Measurements from ENCODE around the gene CHRND.

Gene CHRND

GRCh38 chr2:232525791-232526371 lies at the start of gene CHRND:
Gene CHRND (plus strand): TSS chr2:232526160. CDS start chr2:232526216, 56 bp downstream.
- TF ChIP-seq, protein P1, sequence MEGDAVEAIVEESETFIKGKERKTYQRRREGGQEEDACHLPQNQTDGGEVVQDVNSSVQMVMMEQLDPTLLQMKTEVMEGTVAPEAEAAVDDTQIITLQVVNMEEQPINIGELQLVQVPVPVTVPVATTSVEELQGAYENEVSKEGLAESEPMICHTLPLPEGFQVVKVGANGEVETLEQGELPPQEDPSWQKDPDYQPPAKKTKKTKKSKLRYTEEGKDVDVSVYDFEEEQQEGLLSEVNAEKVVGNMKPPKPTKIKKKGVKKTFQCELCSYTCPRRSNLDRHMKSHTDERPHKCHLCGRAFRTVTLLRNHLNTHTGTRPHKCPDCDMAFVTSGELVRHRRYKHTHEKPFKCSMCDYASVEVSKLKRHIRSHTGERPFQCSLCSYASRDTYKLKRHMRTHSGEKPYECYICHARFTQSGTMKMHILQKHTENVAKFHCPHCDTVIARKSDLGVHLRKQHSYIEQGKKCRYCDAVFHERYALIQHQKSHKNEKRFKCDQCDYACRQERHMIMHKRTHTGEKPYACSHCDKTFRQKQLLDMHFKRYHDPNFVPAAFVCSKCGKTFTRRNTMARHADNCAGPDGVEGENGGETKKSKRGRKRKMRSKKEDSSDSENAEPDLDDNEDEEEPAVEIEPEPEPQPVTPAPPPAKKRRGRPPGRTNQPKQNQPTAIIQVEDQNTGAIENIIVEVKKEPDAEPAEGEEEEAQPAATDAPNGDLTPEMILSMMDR (IDR thresholded peaks at IDR 0.05; ENCODE audit: low read depth, low read length), result no peak
- H3K4me3 ChIP-seq (ENCODE audit: low read depth, low read length), result no peak within 1 kb of the TSS

- no peak overlapping the region for H3K4me3 ChIP-seq (ENCODE audit: low read depth, low read length)
- TF ChIP-seq, protein P1 (IDR thresholded peaks at IDR 0.05; ENCODE audit: low read depth, low read length), result no peak
Measured at GRCh38 chr2:232476791-232477190, 49.2 kb upstream of the CHRND start.

- TF ChIP-seq, protein P1 (IDR thresholded peaks at IDR 0.05; ENCODE audit: low read depth, low read length), result no peak
- H3K4me3 ChIP-seq (ENCODE audit: low read depth, low read length), result no peak overlapping the region
Measured at GRCh38 chr2:232477751-232478510, 48.0 kb upstream of the CHRND start.

- TF ChIP-seq, protein P1 (IDR thresholded peaks at IDR 0.05; ENCODE audit: low read depth, low read length), result no peak
- H3K4me3 ChIP-seq (ENCODE audit: low read depth, low read length), result no peak overlapping the region
Measured at GRCh38 chr2:232478571-232479340, 47.2 kb upstream of the CHRND start.

DNA sequence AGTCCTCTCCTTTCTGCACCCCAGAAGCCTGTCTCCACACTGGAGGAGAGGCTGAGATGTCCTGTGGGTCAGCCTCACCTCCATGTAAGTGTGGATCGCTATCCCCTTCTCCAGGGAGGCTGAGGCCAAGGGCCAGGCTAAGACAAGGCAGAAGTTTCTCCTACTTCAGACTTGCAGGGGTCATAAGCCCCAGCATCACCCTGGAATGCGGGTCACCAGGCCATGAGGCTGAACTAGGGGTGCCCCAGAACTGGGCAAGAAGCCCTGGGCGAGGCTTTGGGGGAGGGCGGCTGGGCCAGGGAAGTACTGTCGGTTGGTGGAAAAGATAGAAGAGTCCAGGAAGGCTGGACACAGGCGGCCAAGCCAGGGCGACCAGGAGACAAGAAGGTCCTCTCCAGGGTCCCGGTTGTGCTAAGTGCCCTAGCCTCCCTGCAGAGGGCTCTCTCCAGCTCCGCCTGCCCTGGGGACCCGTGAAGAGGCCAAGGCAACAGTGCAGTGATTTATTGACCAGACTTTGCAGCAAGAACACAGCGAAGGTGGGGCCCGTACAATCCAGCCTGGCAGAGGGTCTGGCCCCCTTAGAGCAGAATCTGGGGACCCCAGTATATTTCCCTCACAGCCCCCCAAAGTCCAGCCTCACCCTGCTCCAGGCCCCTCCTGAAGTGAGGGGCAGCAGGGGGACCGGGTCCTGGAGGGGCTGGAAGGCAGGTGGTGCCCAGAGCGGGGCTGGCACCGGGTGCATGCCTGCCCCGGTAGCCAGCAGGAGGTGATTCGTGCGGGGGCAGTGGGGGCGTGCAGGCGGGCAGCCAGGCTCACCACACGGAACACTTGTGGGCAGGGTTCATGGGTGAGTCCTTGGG lies 46.4 kb upstream of the CHRND start:
- H3K4me3 ChIP-seq (ENCODE audit: low read depth, low read length), result no peak overlapping the region
- TF ChIP-seq, protein P1 (IDR thresholded peaks at IDR 0.05; ENCODE audit: low read depth, low read length), result no peak

GRCh38 chr2:232480201-232481190 lies 45.5 kb upstream of the CHRND start:
- no peak overlapping the region for H3K4me3 ChIP-seq (ENCODE audit: low read depth, low read length)
- TF ChIP-seq, protein P1 (IDR thresholded peaks at IDR 0.05; ENCODE audit: low read depth, low read length), result no peak
